HG03025 (cell line): ENCODE measurements around the gene CSNK2A1.
"Not testable (repeated sequence)": the region's sequence is repeated elsewhere in the genome, so short reads cannot be mapped to it uniquely, and the experiment has no call there.

Experiments
- ATAC-seq: cut with Tn5 transposase; IDR thresholded peaks from one replicate; pipeline ENCODE4 v1.9.1; 2021; ENCODE audit warnings: mild to moderate bottlenecking, moderate library complexity; ENCODE audit not compliant: unreplicated experiment, low FRiP score

Gene CSNK2A1

GRCh38 chr20:536426-537010 lies 7.1 kb downstream of the CSNK2A1 start:
- no peak for ATAC-seq

DNA sequence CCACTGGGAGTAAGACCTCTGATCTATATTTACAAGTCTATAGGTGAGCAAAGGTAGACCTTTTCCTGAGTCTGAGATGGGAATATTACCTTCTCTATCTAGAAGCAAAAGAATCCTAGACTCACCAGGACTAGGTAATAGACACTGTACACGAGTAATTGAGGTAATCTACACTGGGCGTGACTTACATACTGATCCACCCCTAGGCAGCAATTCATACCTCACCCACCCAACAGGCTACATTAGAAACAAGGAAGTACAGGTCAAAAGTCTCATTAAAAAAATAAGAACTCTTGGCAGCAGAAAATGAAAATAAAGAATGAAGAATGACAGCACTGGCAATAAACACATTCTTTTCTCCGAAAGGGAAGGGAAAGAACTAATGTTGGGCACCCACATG lies 7.6 kb downstream of the CSNK2A1 start:
- ATAC-seq = no peak

- no peak for ATAC-seq
These were observed 10.1 kb downstream of the CSNK2A1 start for GRCh38 chr20:533526-533925.

DNA sequence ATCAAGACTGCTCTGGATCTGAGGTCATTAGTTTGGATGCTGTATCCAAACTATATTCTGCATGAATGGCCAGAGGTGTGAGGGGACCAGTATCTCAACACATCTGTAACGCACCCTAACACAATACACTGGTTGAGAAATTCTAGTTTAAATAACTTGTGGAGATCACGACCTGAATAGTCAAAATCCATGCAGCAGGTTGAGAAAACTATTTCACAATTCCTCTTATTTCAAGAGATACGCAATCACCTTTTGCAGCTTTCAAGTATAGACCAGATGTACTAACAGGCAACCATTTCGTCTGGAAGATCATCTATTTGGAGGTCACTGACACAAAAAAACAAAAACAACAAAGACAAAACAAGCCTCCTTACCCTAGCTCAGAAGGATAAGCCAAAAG lies 11.1 kb downstream of the CSNK2A1 start:
- no peak for ATAC-seq

DNA sequence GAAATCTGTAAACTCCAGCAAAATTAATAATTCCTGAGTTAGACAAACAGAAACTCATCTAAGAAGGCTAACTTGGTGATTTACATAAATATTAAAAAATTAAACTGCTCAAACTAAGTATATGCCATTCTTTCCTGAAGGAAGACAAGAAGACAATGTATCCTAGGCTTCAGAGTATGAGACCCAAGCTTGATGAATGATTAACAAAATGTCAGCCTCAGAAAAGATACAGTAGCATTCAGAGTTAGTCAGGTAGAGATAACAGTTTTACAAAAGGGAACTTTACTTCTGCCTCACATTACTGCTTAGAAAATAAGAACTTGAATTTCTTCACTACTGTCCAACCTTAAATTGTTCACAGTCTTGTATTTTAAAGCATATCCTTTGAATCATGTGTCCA lies 12.0 kb downstream of the CSNK2A1 start:
- no peak for ATAC-seq

GRCh38 chr20:530321-530720 lies 13.3 kb downstream of the CSNK2A1 start:
- ATAC-seq = no peak

GRCh38 chr20:528923-529604 lies 14.5 kb downstream of the CSNK2A1 start:
- ATAC-seq = no peak

- no peak for ATAC-seq
These were observed 16.1 kb downstream of the CSNK2A1 start for GRCh38 chr20:527571-527886.

DNA sequence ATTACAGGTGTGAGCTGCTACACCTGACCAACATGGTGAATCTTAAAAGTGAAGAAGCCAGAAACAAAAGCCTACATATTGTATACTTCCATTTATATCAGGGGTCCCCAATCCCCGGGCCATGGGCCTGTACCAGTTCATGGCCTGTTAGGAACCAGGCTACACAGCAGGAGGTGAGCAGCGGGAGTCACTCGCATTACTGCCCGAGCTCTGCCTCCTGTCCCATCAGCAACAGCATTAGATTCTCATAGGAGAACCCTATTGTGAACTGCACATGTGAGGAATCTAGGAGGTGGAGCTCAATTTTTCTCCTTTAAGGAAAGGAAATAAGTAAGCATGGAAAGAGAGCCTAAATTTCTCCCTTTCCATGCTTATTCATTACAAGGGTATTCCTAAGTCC lies 21.7 kb downstream of the CSNK2A1 start:
- ATAC-seq = no peak

- ATAC-seq = no peak
These were observed 23.6 kb downstream of the CSNK2A1 start for GRCh38 chr20:519999-520398.

GRCh38 chr20:517221-517620 lies 26.4 kb downstream of the CSNK2A1 start:
- ATAC-seq = no peak

DNA sequence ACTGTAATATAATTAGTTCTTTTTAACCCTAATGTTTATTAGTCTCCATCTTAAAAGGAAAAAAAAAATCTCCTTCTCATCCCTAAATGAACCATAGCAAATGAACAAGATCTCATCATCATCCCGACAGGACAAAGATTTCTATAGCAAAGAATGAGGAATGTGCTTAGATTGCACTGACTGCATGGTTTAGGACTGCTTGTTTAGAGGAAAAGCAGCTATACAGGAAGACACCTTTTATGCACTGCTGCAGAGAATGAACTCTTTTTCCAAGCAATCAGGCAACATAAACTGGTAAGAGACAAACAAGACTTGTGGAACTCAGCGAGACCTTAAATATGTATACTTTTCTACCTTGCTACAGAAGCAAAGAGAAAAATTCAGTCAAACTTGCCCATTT lies 26.8 kb downstream of the CSNK2A1 start:
- ATAC-seq = no peak

GRCh38 chr20:515696-516095 lies 27.9 kb downstream of the CSNK2A1 start:
- no peak for ATAC-seq

DNA sequence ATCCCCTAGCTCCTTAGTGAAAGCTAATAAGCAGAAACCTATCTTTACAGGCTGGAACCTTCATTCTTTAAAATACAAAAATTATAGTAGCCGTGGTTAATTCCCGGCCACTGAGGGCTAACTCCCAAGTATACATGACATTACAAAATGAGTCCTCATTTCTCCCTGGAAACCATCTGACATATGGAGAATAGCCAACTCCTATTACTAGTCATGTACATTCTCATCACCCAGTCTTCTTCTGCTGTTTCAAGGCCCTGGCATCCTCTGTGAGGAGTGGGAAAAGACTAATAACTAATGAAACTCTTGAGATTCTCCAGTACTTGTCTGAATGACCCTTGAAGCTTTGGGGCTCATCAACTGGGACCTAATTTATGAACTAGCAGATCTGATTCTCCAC lies 30.2 kb downstream of the CSNK2A1 start:
- no peak for ATAC-seq

DNA sequence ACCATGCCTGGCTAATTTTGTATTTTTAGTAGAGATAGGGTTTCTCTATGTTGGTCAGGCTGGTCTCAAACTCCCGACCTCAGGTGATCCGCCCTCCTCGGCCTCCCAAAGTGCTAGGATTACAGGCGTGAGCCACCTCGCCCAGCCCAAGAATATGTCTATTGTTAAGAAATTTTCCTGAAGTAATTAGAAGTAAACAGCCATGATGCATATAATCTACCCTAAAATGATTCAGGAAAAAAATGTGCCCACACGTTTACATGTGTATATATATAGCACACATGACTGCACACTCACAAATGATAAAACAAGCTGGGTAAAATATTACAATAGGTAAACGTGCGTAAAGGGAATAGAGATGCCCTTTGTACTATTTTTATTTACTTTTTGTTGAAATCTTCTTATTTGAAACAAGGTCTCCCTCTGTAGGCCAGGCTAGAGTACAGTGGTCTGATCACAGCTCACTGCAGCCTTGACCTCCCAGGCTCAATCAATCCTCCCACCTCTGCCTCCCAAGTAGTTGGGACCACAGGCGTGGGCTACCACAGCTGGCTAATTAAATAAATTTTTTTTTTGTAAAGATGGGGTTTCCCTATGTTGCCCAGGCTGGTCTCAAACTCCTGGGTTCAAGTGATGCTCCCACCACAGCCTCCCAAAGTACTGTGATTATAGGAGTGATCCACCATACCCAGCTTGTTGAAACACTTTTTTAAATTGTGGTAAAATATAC lies 33.1 kb downstream of the CSNK2A1 start:
- ATAC-seq = not testable (repeated sequence)

- ATAC-seq = not testable (repeated sequence)
These were observed 35.2 kb downstream of the CSNK2A1 start for GRCh38 chr20:508364-508787.

GRCh38 chr20:507761-508332 lies 35.7 kb downstream of the CSNK2A1 start:
- no peak for ATAC-seq

- no peak for ATAC-seq
These were observed 36.4 kb downstream of the CSNK2A1 start for GRCh38 chr20:507006-507758.

- no peak for ATAC-seq
These were observed 38.9 kb downstream of the CSNK2A1 start for GRCh38 chr20:504632-505075.

GRCh38 chr20:503048-503737 lies 40.4 kb downstream of the CSNK2A1 start:
- no peak for ATAC-seq
